ENCODE data around the gene PDHA1. TPM values are rescaled to one million over a fixed set of nuclear protein-coding genes. Genes with fewer than 3 reads are reported as not detected.

PDHA1 gene
- total and polyA plus RNA-seq, 2 of the 4 experiments (the other 2 are of a cell fraction): 53.9 to 141 TPM

- no peaks in the 10 kb centered on the region for H3K4me1 ChIP-seq (ENCODE audit: control insufficient read depth, insufficient read depth, low read length)
- no peak overlapping the region for H3K14ac ChIP-seq (replicated peaks; ENCODE audit: low read depth, low read length)
- no peak overlapping the region for H3K4me3 ChIP-seq (ENCODE audit: insufficient read depth, low read depth, low read length)
- H2BK15ac ChIP-seq (ENCODE audit: low read depth, low read length): no peak overlapping the region
- H3K4ac ChIP-seq (ENCODE audit: low read depth, low read length): no peak overlapping the region
- WGBS, 2 experiments (ENCODE audit: extremely low coverage in 2 of 2, insufficient read length in 1 of 2): 67% methylated on average over 1 of the region's 8 CpGs; no CpG with 5 or more reads in 1 of the 2 experiments
- H4K8ac ChIP-seq (ENCODE audit: low read depth in 2 of 2, low read length in 2 of 2): no peak overlapping the region
- no peak overlapping the region for H4K5ac ChIP-seq (ENCODE audit: low read depth, low read length)
- intact Hi-C loops (cut with micrococcal nuclease) (no loop called here), dilution Hi-C loops (cut with HindIII; ENCODE audit: low sequenced_read_pairs, unreplicated experiment) (no loop called here), in situ Hi-C loops (cut with MboI; ENCODE audit: low sequenced_read_pairs) (loop anchor here (25.0 kb wide), 1 partner anchor 674 kb away; no protein-coding TSS in a partner anchor)
- no peaks in the 10 kb centered on the region for H4K20me1 ChIP-seq (ENCODE audit: insufficient read depth, low read length)
- no peaks in the 10 kb centered on the region for H3K9me1 ChIP-seq (ENCODE audit: insufficient read depth, low read length)
- TF ChIP-seq ELK1 (IDR thresholded peaks at IDR 0.05; ENCODE audit: borderline replicate concordance, low read depth, low read length) (no peak), MAZ (IDR thresholded peaks at IDR 0.05; ENCODE audit: borderline replicate concordance, low read depth, low read length) (no peak)
- no peak overlapping the region for H2AFZ ChIP-seq (replicated peaks; ENCODE audit: low read length, poor library complexity)
- no TSS peak for BruUV-seq (replicated peaks)
- POLR2A ChIA-PET (ENCODE audit: unreplicated experiment): no interaction called here
- no peak overlapping the region for H3K4me2 ChIP-seq (ENCODE audit: low read depth, low read length)
- H2BK120ac ChIP-seq (ENCODE audit: low read depth, low read length): no peak overlapping the region
- no peak overlapping the region for H2AK5ac ChIP-seq (ENCODE audit: low read depth, low read length)
- H3K27me3 ChIP-seq (ENCODE audit: control insufficient read depth, insufficient read depth, low read length): no peaks in the 10 kb centered on the region
- H2AK9ac ChIP-seq (replicated peaks; ENCODE audit: low read depth, low read length, poor library complexity): no peak overlapping the region
- no peak for DNase-seq
- no peak overlapping the region for H3K18ac ChIP-seq (ENCODE audit: low read depth, low read length)
- H3K79me1 ChIP-seq (ENCODE audit: low read depth in 1 of 2, low read length in 2 of 2): no peaks in the 10 kb centered on the region
- no peaks in the 10 kb centered on the region for H3K36me3 ChIP-seq (ENCODE audit: control insufficient read depth, insufficient read depth, low read length)
- no peak overlapping the region for H2BK20ac ChIP-seq (ENCODE audit: low read depth, low read length)
- H2BK5ac ChIP-seq (ENCODE audit: low read depth, low read length, poor library complexity, severe bottlenecking): no peak overlapping the region
- no peak overlapping the region for H3K23ac ChIP-seq (ENCODE audit: low read depth, low read length)
- H3K27ac ChIP-seq (ENCODE audit: insufficient read depth, low read length): no peak overlapping the region
- H3K56ac ChIP-seq (ENCODE audit: extremely low read depth, insufficient read depth, low read length): no peak overlapping the region
- no peak for ATAC-seq (ENCODE audit: low read depth)
- H3K9me3 ChIP-seq (ENCODE audit: control insufficient read depth, insufficient read depth, low read length): no peaks in the 10 kb centered on the region
- no peak overlapping the region for H3K9ac ChIP-seq (ENCODE audit: low read depth, low read length)
- CTCF ChIA-PET: no interaction called here
- no peak overlapping the region for H4K91ac ChIP-seq (ENCODE audit: insufficient read depth, low read depth, low read length)
These were observed 45.0 kb downstream of the PDHA1 start for GRCh38 chrX:19388741-19389140.

Measured in IMR-90 (cell line).